ENCODE data around the gene CGB8.

CGB8 gene

GRCh38 chr19:49004133-49004532 lies 44.8 kb downstream of the CGB8 start:
- no peak for DNase-seq

GRCh38 chr19:48999481-49000325 lies 49.2 kb downstream of the CGB8 start:
- no peak for DNase-seq

- DNase-seq: no peak
Observed at GRCh38 chr19:48997972-48998371, 50.9 kb downstream of the CGB8 start.
